A673 (cell line): ENCODE measurements around the gene TBX1.

ENCODE experiments used
- EZH2 ChIP-seq: fragments of 200-600 bp; sonication (generic); IDR thresholded peaks from 2 replicates; pipeline ENCODE4 v1.6.1; 2017; ENCODE audit warnings: borderline replicate concordance, low read depth, mild to moderate bottlenecking, mixed read lengths, antibody characterized with exemption, low read length; ENCODE audit not compliant: poor library complexity, severe bottlenecking
- TF ChIP-seq, protein P1 (sequence below): fragments of 300-800, 200-600 bp; sonication (generic); conservative IDR thresholded peaks from 2 replicates; pipeline ENCODE4 v1.5.1; 2017; ENCODE audit warnings: low read depth, mild to moderate bottlenecking, antibody characterized with exemption, low read length, moderate library complexity, mixed read lengths

DNA sequence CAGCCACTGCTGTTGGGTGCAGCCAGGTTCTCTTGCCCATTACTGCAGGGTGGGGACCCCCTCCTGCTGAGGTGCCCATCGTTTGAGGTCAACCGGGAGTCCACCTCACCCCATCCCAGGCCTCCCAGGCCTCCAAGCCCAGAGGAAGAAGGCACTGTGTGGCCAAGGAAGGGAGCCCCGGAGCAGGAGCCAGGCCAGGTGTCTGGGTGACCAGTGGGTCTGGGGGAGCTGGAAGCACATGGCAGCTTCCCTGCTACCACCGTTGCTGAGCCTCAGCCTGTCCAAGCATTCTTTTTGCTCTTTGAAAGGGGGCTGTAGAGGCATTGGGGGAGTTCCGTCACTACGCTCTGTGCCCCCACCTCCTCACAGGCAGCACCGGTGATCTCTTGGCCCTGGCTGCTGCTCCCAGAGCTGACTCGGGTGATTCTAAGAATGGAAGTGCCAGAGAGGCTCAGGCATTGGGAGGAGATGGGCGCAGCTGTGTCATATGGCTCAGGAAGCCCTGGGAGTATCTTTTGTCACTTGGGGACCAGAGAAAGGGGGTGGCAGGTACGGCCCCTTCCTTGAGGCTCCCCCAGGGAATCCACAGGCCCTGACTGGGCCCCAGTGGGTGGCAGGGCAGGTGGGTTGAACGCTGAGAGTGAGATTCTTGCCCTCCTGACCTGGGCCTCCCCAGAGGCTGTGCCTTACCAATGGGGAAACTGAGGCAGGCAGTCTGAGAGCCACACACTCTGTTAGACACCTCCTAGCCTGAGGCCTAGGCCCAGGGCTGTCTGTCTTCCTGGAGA lies 44.3 kb upstream of the TBX1 start:
- TF ChIP-seq, protein P1, sequence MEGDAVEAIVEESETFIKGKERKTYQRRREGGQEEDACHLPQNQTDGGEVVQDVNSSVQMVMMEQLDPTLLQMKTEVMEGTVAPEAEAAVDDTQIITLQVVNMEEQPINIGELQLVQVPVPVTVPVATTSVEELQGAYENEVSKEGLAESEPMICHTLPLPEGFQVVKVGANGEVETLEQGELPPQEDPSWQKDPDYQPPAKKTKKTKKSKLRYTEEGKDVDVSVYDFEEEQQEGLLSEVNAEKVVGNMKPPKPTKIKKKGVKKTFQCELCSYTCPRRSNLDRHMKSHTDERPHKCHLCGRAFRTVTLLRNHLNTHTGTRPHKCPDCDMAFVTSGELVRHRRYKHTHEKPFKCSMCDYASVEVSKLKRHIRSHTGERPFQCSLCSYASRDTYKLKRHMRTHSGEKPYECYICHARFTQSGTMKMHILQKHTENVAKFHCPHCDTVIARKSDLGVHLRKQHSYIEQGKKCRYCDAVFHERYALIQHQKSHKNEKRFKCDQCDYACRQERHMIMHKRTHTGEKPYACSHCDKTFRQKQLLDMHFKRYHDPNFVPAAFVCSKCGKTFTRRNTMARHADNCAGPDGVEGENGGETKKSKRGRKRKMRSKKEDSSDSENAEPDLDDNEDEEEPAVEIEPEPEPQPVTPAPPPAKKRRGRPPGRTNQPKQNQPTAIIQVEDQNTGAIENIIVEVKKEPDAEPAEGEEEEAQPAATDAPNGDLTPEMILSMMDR: no peak
- TF ChIP-seq EZH2: no peak
